SK-N-SH (cell line): Measurements from ENCODE around the gene GHRH. TPM values are rescaled to one million over a fixed set of nuclear protein-coding genes. Genes with fewer than 3 reads are reported as not detected.

ENCODE experiments used
- CTCF ChIA-PET: fragments of 300-600, 350-600 bp; formaldehyde crosslinking; extraction: SDS; loops from one replicate; lab custom pipeline; 2021; lab: Yijun Ruan, JAX
- POLR2A ChIA-PET: fragments of 350-600 bp; sonication (Branson Sonifier 250); formaldehyde crosslinking; extraction: SDS; loops from one replicate; lab custom pipeline; 2020; ENCODE audit warnings: antibody characterized with exemption, inconsistent platforms; lab: Yijun Ruan, JAX
- DNase-seq: peaks from one replicate; pipeline ENCODE4 v3.0.0; 2012
- H2AFZ ChIP-seq: fragments of 200-600 bp; sonication (generic); 2 replicates; pipeline ENCODE4 v1.8.1; 2016; ENCODE audit warnings: antibody characterized with exemption, mild to moderate bottlenecking, low read depth
- H3F3A ChIP-seq: fragments of 200-600 bp; sonication (generic); replicated peaks from 2 replicates; pipeline ENCODE3; 2016; ENCODE audit warnings: antibody characterized with exemption, mild to moderate bottlenecking; ENCODE audit not compliant: insufficient read depth
- H3K27ac ChIP-seq, 2 experiments: fragments of 200-500 bp in 1 of 2; fragments of 200-600 bp in 1 of 2; sonication (Bioruptor generic) in 1 of 2; sonication (generic), shearing (Covaris generic) in 1 of 2; 2 replicates each; pipeline versions ENCODE4 v1.5.1 to v1.6.1; 2014 to 2016; ENCODE audit warnings: low read depth in 2 of 2, inconsistent platforms in 1 of 2, low read length in 1 of 2, mild to moderate bottlenecking in 1 of 2, mixed read lengths in 1 of 2
- H3K27me3 ChIP-seq: fragments of 200-600 bp; sonication (generic), shearing (Covaris generic); 2 replicates; pipeline ENCODE4 v1.6.1; 2016; ENCODE audit warnings: mixed run types; ENCODE audit not compliant: insufficient read depth
- H3K36me3 ChIP-seq, 2 experiments: fragments of 200-500 bp in 1 of 2; fragments of 200-600 bp in 1 of 2; sonication (Bioruptor generic) in 1 of 2; sonication (generic) in 1 of 2; replicated peaks in 1 of 2; 2 replicates each; pipeline versions ENCODE3 to v1.5.1; 2014 to 2016; ENCODE audit warnings: low read length in 1 of 2, mild to moderate bottlenecking in 1 of 2; ENCODE audit not compliant: insufficient read depth in 2 of 2, control insufficient read depth in 1 of 2
- H3K4me1 ChIP-seq, 2 experiments: fragments of 200-500 bp in 1 of 2; fragments of 200-600 bp in 1 of 2; sonication (Bioruptor generic) in 1 of 2; sonication (generic), shearing (Covaris generic) in 1 of 2; 2 replicates each; pipeline versions ENCODE4 v1.5.1 to v1.6.1; 2014 to 2016; ENCODE audit warnings: low read depth in 1 of 2, low read length in 1 of 2, mixed run types in 1 of 2; ENCODE audit not compliant: insufficient read depth in 2 of 2, control insufficient read depth in 1 of 2
- H3K4me2 ChIP-seq: fragments of 200-600 bp; sonication (generic), shearing (Covaris generic); 2 replicates; pipeline ENCODE4 v1.6.1; 2017; ENCODE audit warnings: mixed run types
- H3K4me3 ChIP-seq, 2 experiments: fragments of 200-500 bp in 1 of 2; fragments of 200-600 bp in 1 of 2; sonication (Bioruptor generic) in 1 of 2; sonication (generic), shearing (Covaris generic) in 1 of 2; 2 replicates each; pipeline versions ENCODE4 v1.5.1 to v1.8.1; 2014 to 2016; ENCODE audit warnings: low read depth in 2 of 2, inconsistent platforms in 1 of 2, low read length in 1 of 2, mild to moderate bottlenecking in 1 of 2, mixed read lengths in 1 of 2, moderate library complexity in 1 of 2
- H3K79me2 ChIP-seq: fragments of 200-600 bp; sonication (generic); 2 replicates; pipeline ENCODE4 v1.8.1; 2017; ENCODE audit warnings: mild to moderate bottlenecking; ENCODE audit not compliant: insufficient read depth
- H3K9ac ChIP-seq: fragments of 200-600 bp; sonication (generic); 2 replicates; pipeline ENCODE4 v1.6.1; 2017; ENCODE audit warnings: mixed run types
- H3K9me2 ChIP-seq: fragments of 200-600 bp; sonication (generic); 2 replicates; pipeline ENCODE4 v1.6.1; 2017; ENCODE audit warnings: mixed run types
- H3K9me3 ChIP-seq: fragments of 200-600 bp; sonication (generic); 2 replicates; pipeline ENCODE4 v1.6.1; 2017; ENCODE audit warnings: mixed run types, mild to moderate bottlenecking, moderate library complexity
- H4K20me1 ChIP-seq: fragments of 200-600 bp; sonication (generic); 2 replicates; pipeline ENCODE4 v1.6.1; 2017; ENCODE audit warnings: mild to moderate bottlenecking, mixed run types; ENCODE audit not compliant: insufficient read depth
- CTCF ChIP-seq: fragments of 200-600 bp; sonication (generic); IDR thresholded peaks from 2 replicates; pipeline ENCODE4 v1.6.1; 2017; ENCODE audit warnings: antibody characterized with exemption, mild to moderate bottlenecking, moderate library complexity
- ELF1 ChIP-seq: IDR thresholded peaks from 2 replicates; pipeline ENCODE4 v1.4.0; 2012
- FOXM1 ChIP-seq: IDR thresholded peaks from 2 replicates; pipeline ENCODE4 v1.4.0; 2012; ENCODE audit warnings: low read depth, mild to moderate bottlenecking
- GATA2 ChIP-seq: sonication (generic); formaldehyde crosslinking; IDR thresholded peaks from 2 replicates; pipeline ENCODE4 v1.5.0; 2020; ENCODE audit warnings: mild to moderate bottlenecking, missing genetic modification reagents
- MEF2A ChIP-seq: IDR thresholded peaks from 2 replicates; pipeline ENCODE4 v1.4.0; 2012; ENCODE audit warnings: low read depth, borderline replicate concordance
- POLR2AphosphoS5 ChIP-seq: IDR thresholded peaks from 2 replicates; pipeline ENCODE4 v1.6.1; 2012; ENCODE audit warnings: low read depth, low read length
- RFX5 ChIP-seq: IDR thresholded peaks from 2 replicates; pipeline ENCODE4 v1.6.1; 2012; ENCODE audit warnings: mild to moderate bottlenecking, improper control_type of control experiment, low read length
- TAF1 ChIP-seq: IDR thresholded peaks from 2 replicates; pipeline ENCODE4 v1.6.1; 2012; ENCODE audit warnings: low read depth, mild to moderate bottlenecking, low read length, moderate library complexity, borderline replicate concordance
- TEAD4 ChIP-seq: IDR thresholded peaks from 2 replicates; pipeline ENCODE4 v1.4.0; 2012; ENCODE audit warnings: mild to moderate bottlenecking, borderline replicate concordance; ENCODE audit not compliant: insufficient read depth
- USF1 ChIP-seq: IDR thresholded peaks from 2 replicates; pipeline ENCODE4 v1.4.0; 2012; ENCODE audit warnings: low read depth, borderline replicate concordance
- USF2 ChIP-seq: fragments of 150-350 bp; IDR thresholded peaks from 2 replicates; pipeline ENCODE4 v1.6.1; 2017; ENCODE audit warnings: antibody characterized with exemption, low read length, low read depth, borderline replicate concordance
- WGBS: methylation state at CpG from one replicate; pipeline ENCODE4 v1.1.6; 2017; ENCODE audit warnings: low lambda C conversion rate; 5-methylcytosine and 5-hydroxymethylcytosine counted together
- polyA plus RNA-seq, 3 experiments: library from polyadenylated mRNA; depleted of rRNA; stranded (reverse); fragments of >200 nt; gene quantifications; 2 replicates each; pipeline ENCODE4 v1.2.3, GENCODE V29; 2012

GHRH gene
- polyA plus RNA-seq, 1 of the 3 experiments (the other 2 are of a cell fraction), result not detected

- TF ChIP-seq CTCF, result no peak
- peak; percentile 57 for TF ChIP-seq POLR2AphosphoS5
- peak; percentile 72; the same call in 1 of the 2 replicates for TF ChIP-seq FOXM1
- peak; percentile 99 for TF ChIP-seq GATA2 (CRISPR knock-in tag)
- TF ChIP-seq RFX5, result no peak
- no peak for TF ChIP-seq USF1
These were observed 27.4 kb downstream of the GHRH start (continued) for GRCh38 chr20:37234254-37234581.

GRCh38 chr20:37233548-37234253, 27.9 kb downstream of the GHRH start:
- no peak overlapping the region for H3K4me2 ChIP-seq
- POLR2A ChIA-PET, result no interaction called here
- H3K36me3 ChIP-seq, result peaks cover 75 to 81% of the 10 kb centered on the region in 2 experiments
- WGBS, result 63% methylated on average over 10 of the region's 10 CpGs
- DNase-seq, result no peak
- H3K27ac ChIP-seq, result peak overlapping the region in 1 of 2 experiments; percentile 99; a peak in 3 of 4 replicates
- no peak overlapping the region for H3K4me3 ChIP-seq
- H3K79me2 ChIP-seq, result no peaks in the 10 kb centered on the region
- no peak overlapping the region for H2AFZ ChIP-seq
- peaks cover 0 to 68% of the 10 kb centered on the region in 2 experiments; a peak in 2 of 4 replicates for H3K4me1 ChIP-seq
- CTCF ChIA-PET, result interaction anchor here (0.6 to 3.2 kb wide), 8 partner anchors 10 to 299 kb away, joined by 3 to 12 read pairs (median 4); no protein-coding TSS in a partner anchor
- TF ChIP-seq TEAD4, result no peak
- no peak for TF ChIP-seq ELF1
- no peak for TF ChIP-seq TAF1
- no peak for TF ChIP-seq MEF2A
- no peak for TF ChIP-seq USF2
- H3F3A ChIP-seq, result no peaks in the 10 kb centered on the region
- H4K20me1 ChIP-seq, result no peaks in the 10 kb centered on the region
- H3K9ac ChIP-seq, result no peak overlapping the region
- H3K9me2 ChIP-seq, result no peaks in the 10 kb centered on the region
- H3K9me3 ChIP-seq, result no peaks in the 10 kb centered on the region
- no peaks in the 10 kb centered on the region for H3K27me3 ChIP-seq
